ENCODE data around the gene OR6C76.
"Not testable (repeated sequence)": the region's sequence is repeated elsewhere in the genome, so short reads cannot be mapped to it uniquely, and the experiment has no call there.

The OR6C76 gene

GRCh38 chr12:55448825-55449224, 22.8 kb downstream of the OR6C76 start:
- DNase-seq (ENCODE audit: low read depth), result no peak
- H3K4me3 ChIP-seq (ENCODE audit: low read depth, low read length), result no peak overlapping the region
- TF ChIP-seq, protein P1, sequence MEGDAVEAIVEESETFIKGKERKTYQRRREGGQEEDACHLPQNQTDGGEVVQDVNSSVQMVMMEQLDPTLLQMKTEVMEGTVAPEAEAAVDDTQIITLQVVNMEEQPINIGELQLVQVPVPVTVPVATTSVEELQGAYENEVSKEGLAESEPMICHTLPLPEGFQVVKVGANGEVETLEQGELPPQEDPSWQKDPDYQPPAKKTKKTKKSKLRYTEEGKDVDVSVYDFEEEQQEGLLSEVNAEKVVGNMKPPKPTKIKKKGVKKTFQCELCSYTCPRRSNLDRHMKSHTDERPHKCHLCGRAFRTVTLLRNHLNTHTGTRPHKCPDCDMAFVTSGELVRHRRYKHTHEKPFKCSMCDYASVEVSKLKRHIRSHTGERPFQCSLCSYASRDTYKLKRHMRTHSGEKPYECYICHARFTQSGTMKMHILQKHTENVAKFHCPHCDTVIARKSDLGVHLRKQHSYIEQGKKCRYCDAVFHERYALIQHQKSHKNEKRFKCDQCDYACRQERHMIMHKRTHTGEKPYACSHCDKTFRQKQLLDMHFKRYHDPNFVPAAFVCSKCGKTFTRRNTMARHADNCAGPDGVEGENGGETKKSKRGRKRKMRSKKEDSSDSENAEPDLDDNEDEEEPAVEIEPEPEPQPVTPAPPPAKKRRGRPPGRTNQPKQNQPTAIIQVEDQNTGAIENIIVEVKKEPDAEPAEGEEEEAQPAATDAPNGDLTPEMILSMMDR (IDR thresholded peaks at IDR 0.05; ENCODE audit: insufficient read depth, low read depth, low read length, missing control alignments), result no peak

- not testable (repeated sequence) for DNase-seq (ENCODE audit: low read depth); H3K4me3 ChIP-seq (ENCODE audit: low read depth, low read length)
Measured at GRCh38 chr12:55464926-55465325, 38.9 kb downstream of the OR6C76 start.

GRCh38 chr12:55467836-55468235, 41.8 kb downstream of the OR6C76 start:
- H3K4me3 ChIP-seq (ENCODE audit: low read depth, low read length), result no peak overlapping the region
- peak; percentile 2 for DNase-seq (ENCODE audit: low read depth)
- TF ChIP-seq, protein P1 (IDR thresholded peaks at IDR 0.05; ENCODE audit: insufficient read depth, low read depth, low read length, missing control alignments), result no peak

- no peak for DNase-seq (ENCODE audit: low read depth)
- TF ChIP-seq, protein P1 (IDR thresholded peaks at IDR 0.05; ENCODE audit: insufficient read depth, low read depth, low read length, missing control alignments), result no peak
- no peak overlapping the region for H3K4me3 ChIP-seq (ENCODE audit: low read depth, low read length)
Measured at GRCh38 chr12:55469291-55469690, 43.2 kb downstream of the OR6C76 start.

- H3K4me3 ChIP-seq (ENCODE audit: low read depth, low read length), result no peak within 1 kb of the TSS
- TF ChIP-seq, protein P1 (IDR thresholded peaks at IDR 0.05; ENCODE audit: insufficient read depth, low read depth, low read length, missing control alignments), result no peak
- DNase-seq (ENCODE audit: low read depth), result no peak
Measured at GRCh38 chr12:55470088-55470829, 44.2 kb downstream of the OR6C76 start, which contains the start of gene OR6C70. Gene OR6C70 (minus strand): TSS chr12:55470138. CDS start chr12:55470138, 0 bp downstream.

DNA sequence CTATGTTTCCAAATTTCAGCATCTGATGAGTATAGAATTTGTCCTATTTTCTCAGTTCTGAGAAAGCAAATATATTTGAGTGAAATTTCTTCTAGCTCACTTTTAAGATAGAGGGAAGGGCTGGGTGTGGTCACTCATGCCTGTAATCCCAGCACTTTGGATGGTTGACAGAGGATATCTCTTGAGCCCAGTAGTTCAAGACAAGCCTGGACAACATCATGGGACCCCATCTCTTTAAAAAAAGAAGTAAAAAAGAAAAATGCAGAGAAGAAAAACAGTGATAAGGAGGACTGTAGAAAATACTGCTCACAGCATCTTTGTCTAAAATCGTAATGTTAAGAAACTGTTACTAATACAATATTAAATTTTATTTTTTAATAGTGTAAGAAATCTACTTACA, 46.2 kb downstream of the OR6C76 start:
- no peak overlapping the region for H3K4me3 ChIP-seq (ENCODE audit: low read depth, low read length)
- no peak for DNase-seq (ENCODE audit: low read depth)
- TF ChIP-seq, protein P1 (IDR thresholded peaks at IDR 0.05; ENCODE audit: insufficient read depth, low read depth, low read length, missing control alignments), result no peak
